Activated CD4-positive, alpha-beta T cell treated with anti-CD3 and anti-CD28 coated beads, Interleukin-2, amount 50 U/mL, for 4 hours (primary cell): ENCODE data around the gene FAM78B.

Experiments used
- DNase-seq, 2 experiments: peaks; one replicate each; pipeline ENCODE4 v3.0.0-alpha.2; 2020

The FAM78B gene

DNA sequence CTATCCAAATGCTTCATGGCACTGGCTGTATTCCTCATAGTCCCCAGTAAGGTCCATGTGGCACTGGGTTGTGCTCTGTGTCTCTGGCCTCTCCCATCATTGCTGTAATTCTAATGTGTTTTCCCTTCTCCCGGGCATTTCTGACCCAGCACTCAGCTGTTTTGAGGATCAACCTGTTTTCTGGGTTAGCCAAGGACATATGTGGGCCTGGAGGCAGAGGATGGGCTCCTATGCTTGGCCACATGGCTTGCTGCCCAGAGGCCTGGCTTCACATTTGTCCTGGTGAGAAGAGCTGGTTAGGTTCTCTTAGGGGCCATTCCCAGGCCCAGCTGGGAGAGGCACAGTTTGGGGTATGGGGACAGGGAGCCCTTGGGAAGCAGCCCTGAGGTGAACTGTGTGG, 103.1 kb downstream of the FAM78B start:
- DNase-seq: no peak

DNA sequence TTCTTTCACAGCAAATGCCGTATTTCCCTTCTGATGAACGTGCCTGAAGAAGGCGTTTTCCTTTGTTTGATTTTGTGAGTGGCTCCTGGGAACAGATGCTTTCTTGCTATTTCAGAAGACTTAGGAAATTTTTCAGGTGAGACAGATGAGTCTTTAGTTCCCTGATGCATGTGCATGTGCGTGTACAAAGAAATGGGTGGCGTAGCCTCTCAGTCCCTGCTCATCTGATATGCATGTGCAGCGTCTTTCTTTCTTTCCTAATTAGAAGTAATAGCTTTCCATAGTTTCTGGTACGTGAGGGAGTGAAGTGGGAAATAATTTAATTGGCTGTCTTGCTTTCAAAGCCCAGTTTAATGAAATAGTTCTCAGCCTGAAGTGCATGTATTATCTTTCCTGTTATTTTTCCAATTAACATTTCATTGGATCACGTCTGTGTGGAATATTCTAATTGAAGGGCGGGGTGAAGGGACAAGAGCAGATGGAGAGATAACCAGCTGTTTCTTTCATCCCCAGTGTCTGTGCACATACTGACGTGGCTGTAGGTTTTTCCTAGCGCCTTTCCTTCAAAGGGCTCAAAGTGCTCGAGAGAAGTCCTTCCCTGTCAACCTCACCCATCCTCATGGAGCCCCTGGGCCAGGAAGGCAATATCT, 104.3 kb downstream of the FAM78B start:
- DNase-seq: no peak

DNA sequence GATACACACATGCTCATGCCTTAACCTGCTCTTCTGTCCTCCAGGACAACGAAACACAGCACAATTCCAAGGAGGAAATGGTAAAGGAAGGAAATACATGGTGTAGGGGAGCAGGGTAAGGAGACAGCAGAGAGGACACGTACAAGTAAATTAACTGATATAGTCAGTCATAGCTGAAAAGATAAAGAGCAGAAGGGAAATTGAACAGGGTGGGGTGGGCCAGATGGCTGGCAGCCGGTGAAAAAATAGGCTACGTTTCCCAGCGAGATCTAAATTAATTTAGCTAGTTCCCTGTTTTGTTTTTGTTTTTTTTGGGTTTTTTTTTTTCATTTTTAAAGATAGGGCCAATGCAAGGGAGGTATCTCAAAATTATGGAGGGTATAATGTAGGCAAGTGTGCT, 109.2 kb downstream of the FAM78B start:
- DNase-seq: no peak

DNA sequence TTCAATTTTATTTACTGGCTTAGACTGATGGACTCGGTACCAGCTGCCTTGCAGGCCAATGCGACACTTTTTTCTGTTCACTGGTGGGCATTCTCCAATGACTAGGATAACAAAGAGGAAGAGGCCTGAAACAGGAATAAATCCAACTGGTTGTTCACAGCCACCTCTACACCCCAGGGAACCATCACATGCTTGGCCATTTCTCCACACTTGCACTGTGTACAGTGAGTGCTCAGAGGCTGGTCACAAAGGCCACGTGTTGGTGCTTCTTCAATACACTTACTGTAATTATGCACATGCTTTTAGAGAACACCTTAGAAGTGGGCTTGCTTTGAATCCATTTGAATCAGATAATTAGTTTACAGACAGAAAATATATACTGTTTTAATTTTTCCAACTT, 113.4 kb downstream of the FAM78B start:
- no peak for DNase-seq

DNA sequence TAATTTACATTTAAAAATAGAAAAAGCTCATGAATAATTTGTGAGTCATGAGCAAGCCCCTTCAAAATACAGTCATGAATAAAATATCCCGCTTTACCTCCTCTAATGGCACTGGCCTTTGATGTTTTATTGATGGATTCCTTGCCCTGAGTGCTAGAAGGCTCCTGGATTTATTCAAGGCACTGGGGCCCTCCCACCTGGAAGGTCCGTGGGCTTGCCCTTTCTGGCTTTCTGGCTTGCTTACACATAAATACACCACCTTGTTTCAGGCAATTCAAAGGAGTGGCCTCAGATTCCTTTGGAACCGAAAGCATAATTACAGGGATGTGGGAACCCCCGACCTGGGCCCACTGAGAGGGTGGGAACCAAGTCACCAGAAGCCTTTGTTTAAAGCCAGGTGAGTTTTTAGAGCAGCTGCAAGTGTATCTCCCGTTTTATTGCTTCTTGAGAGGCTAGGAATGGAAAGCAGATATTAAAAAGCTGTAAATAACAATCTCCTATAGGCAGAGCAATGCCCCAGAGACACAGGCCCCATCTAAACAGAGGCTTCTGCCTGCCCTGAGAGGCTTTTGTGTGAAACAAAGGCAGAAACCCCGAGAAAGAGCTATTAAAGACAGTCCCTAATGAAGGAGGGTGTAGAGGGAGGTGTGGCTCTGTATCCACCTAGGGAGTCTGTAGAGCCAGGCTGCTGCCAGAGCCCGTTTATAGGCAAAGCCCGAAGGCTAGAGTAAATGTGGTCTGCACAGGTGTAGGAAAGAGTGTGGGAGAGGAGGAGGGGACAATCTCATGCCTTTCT, 126.4 kb downstream of the FAM78B start:
- no peak for DNase-seq

DNA sequence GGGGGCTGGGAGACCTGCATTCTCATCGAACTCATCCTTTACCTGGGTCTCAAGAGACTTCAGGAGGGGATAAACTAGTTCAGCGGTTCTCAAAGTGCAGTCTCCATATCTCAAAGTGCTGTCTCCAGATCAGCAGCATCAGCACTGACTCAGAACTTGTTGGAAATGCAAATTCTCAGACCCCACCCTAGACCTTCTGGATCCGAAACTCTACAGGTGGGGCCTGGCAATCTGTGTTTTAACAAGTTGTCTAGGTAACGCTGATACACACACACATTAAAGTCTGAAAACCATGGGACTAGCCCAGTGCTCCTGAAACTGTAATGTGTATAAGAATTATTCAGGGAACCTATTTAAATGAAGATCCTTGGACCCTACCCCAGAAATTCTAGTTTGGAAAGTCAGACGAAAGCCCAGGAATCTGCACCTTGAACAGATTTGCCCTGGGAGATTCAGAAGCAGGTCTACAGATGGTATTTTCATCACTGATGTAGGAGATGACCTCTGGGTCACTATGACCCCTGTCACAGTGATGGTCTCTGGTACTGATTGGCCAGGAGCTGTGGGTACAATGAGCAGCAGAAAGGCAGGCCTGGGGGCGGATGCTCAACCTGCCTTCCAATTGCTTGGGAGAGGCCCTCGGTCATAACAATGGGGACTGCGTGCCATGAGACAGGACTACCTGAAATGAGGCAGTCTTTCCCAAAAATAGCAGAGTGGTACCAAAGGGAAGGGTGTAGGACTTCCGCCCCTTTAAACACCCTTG, 127.2 kb downstream of the FAM78B start:
- DNase-seq: no peak

DNA sequence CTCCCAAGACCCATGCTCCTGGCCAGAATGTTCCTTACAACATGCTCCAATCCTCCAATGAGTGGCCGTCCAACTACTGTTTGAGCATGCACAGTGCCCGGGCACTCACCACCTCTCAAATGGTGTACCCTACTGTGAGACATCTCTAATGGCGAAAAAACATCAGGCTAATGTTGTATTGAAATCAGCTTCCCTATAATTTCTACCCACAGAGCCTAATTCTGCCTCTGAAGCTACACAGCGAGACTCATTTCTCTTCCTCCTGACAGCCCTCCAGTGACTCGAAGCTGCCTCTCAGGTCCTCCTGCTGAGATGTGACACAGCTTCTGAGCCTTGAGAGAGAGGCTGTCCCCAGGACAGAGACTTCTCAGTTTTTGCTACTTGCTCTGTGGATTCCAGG, 130.7 kb downstream of the FAM78B start:
- DNase-seq: no peak

DNA sequence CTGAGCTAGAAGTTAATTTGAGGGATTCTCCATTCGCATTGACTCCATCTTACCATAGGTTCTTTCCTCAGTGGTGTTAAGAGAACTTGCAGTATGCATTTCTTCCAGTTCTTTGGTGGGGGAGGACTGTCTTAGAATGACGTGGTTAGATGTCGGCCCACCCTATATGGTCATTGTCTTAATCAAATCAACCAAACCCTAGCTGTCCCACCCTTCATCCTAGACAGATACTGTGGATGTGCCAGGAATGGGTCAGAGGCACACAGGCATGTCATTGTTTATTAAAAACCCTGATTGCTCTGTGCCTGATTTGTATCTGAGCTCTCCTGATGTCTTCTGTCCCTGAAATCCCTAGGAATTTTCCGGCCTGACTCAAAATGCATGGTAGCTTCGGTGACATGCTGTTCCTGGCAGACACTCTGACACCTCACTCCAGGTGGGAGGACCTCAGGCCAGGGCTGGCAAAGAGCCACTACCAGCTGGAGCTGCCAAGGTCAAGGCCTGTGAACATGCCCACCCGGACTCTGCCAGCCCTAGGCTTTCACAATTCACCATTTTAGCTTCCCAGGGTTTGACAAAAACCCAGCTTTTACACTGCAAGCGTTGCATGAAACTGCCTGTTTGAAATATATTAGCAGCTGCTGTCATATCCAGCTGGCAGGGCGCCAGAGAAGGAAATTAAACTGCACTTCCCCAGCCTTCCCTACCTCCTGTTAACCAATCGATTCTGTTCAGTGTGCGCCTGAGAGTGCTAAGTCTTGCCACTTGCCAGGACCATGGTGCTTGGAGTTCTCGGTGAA, 134.0 kb downstream of the FAM78B start:
- DNase-seq: no peak

DNA sequence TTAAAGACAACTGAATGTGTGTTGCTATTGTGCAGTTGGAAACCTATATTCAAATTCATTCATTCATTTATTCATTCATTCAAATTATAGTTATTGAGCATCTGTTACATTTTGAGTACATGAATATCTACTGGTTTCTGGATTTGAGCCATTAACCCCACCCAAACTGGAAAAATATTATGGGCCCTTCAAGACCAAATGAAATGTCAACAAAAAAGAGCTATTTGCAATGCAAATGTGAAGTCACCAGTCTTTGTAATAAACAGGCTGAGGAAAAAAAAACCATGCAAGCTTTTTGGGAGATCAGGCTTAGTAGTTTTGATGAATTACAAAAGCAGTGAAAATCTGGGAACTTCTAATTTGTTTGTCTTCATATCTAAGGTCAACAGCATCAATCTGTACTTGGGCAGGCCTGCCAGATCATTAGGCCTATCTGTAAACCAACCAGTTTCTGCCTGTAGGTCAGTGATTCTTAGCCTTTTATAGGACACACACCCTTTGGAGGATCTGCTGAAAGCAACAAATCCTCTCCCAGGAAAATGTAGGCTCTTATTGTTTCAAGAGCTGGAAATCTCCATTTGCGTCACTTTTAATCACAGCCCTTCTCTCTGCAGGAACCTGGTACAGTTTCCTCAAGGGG, 134.7 kb downstream of the FAM78B start:
- no peak for DNase-seq

DNA sequence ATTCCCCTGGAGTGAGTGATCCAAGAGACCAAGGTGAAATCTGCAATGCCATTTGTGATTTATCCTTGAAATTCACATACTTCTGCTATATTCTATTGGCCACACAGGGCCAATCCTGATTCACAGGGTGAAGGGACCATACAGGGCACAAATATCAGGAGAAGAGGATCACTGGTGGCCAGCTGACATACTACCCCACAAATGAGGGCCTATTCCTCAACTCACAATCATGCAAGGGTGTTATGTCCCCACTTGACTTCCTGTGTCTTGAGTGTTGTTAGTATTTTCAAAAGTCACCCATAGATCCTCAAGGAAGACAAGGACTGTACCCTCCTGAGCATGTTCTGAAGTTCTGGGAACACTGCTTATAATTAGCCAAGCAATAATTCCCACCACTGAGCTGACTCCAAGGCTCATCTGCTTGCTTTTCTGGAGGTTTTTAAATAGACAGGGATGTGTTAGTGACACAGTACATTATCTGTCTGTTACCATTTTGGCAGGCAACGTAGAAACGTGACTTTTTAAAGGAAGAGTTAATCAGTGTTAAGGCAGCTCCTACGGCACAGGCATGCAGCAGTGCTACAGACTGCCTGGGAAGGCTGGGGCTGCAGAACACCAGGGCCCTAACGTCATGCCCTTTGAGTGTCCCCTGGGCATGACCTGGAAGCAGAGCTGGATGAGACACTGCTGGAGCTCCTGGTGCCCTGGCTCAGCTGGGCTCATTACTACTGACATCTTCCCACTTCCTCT, 137.4 kb downstream of the FAM78B start:
- no peak for DNase-seq

DNA sequence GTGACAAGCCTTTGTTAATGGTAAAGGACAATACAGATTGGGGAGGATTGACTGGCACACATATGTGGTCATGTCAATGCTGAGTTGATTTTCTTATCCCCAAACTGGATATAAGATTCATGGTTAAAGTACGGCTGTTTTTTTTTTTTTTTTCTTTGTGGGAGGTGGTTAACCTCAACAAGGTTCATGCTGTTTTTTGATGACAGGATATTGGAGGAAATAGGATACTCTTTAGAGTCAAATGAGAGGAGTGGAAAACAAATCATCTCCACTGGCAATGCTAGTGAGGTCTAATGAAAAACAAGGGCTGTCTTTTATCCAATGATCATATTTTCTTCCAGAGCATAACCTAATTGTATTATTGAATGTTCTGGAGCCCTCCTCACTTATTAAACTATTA, 140.2 kb downstream of the FAM78B start:
- DNase-seq: no peak

DNA sequence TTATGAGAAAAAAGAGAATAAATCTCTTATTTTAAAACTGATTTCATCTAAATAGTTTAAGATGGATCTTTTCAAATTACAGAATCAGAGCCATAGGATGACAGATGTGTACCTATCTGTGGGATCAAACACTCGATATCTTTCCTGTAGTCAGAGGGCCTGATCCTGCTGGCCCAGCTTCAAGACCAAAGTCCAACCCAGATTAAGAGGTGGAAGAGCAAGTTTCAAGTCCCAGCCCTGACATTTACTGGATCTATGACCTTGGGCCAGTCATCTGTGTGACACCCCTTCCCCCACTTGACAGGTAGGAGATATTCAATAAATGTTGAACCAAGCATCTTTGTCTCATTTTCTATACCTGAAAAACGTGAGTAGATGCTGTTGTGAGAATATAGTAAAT, 140.7 kb downstream of the FAM78B start:
- no peak for DNase-seq

DNA sequence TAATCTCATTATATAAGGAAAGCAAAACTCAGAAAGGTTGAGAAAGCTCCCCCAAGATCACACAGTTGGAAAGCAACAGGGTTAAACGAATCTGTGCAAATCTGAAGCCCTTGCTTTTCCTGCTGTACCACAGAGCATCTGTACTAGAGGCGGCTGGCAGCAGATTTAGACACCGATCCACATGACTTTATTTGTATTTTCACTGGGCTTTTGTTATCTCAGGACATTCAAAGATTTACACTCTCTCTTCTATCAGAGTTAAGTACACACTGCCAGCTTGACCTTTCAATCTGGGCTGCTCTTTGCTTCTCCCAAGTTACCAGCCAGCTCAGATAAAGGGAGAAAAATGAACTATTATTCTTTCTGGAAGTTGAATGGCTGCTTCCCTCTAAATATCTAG, 146.6 kb downstream of the FAM78B start:
- DNase-seq: no peak
